Fibroblast of pulmonary artery (primary cell): Measurements from ENCODE around the gene LRRC15.

Source experiments
- DNase-seq: peaks from one replicate; pipeline ENCODE4 v3.0.0-alpha.2; 2010; ENCODE audit warnings: low read depth
- H3K4me3 ChIP-seq: replicated peaks from 2 replicates; pipeline ENCODE4 v1.5.1; 2011; ENCODE audit warnings: low read depth, mild to moderate bottlenecking, control low read depth, low read length, moderate library complexity
- TF ChIP-seq, protein P1 (sequence below): IDR thresholded peaks from 2 replicates; pipeline ENCODE4 v1.5.1; 2011; ENCODE audit warnings: mild to moderate bottlenecking, control low read depth, low read length, inconsistent platforms; ENCODE audit errors: missing control alignments

The LRRC15 gene

GRCh38 chr3:194374935-194375334, 5.4 kb upstream of the LRRC15 start:
- no peak for DNase-seq
- no peak overlapping the region for H3K4me3 ChIP-seq
- TF ChIP-seq, protein P1, sequence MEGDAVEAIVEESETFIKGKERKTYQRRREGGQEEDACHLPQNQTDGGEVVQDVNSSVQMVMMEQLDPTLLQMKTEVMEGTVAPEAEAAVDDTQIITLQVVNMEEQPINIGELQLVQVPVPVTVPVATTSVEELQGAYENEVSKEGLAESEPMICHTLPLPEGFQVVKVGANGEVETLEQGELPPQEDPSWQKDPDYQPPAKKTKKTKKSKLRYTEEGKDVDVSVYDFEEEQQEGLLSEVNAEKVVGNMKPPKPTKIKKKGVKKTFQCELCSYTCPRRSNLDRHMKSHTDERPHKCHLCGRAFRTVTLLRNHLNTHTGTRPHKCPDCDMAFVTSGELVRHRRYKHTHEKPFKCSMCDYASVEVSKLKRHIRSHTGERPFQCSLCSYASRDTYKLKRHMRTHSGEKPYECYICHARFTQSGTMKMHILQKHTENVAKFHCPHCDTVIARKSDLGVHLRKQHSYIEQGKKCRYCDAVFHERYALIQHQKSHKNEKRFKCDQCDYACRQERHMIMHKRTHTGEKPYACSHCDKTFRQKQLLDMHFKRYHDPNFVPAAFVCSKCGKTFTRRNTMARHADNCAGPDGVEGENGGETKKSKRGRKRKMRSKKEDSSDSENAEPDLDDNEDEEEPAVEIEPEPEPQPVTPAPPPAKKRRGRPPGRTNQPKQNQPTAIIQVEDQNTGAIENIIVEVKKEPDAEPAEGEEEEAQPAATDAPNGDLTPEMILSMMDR: no peak

DNA sequence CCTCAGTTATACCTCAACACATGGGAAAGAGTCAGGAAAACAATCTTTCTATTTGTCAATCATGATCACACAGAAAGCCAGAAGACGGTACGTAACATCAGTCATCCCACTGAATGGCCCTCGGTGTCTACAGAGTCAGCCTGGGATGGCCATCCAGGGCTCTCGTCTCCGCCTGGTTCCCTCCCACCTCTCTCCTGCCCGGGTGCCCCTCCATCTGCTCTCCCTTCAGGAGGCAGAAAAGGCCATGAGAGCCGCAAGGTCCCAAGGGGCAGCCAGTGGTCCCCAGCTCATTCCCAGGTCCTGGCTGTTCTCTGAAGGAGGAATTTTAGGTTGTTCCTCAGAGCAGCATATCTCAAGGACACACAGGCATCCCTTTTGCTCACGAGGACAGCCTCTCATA, 4.4 kb upstream of the LRRC15 start:
- no peak for DNase-seq
- no peak overlapping the region for H3K4me3 ChIP-seq
- TF ChIP-seq, protein P1: no peak

GRCh38 chr3:194373028-194373427, 3.5 kb upstream of the LRRC15 start:
- TF ChIP-seq, protein P1: no peak
- H3K4me3 ChIP-seq: no peak overlapping the region
- no peak for DNase-seq

DNA sequence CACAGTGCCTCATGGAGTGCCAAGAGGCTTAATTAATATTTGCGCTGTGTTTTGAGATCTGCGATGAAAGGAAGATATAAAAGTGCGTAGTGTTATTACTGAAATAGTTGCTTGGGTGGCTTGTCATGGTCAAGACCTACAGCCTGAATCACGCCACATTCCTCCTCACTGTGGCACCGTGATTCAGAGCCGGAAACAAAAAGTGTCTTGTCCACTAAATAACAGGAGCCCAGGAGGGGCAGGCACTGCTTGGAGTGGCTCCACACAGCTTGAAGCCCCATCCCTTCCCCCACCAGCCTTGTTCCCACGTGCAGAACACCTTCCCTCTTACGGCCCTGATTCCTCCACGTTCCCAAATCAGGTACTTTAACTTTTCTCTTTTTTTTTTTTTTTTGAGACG, 1.2 kb upstream of the LRRC15 start:
- TF ChIP-seq, protein P1: no peak
- no peak overlapping the region for H3K4me3 ChIP-seq

GRCh38 chr3:194368918-194369317, 625 bp downstream of the LRRC15 start:
- TF ChIP-seq, protein P1: no peak
- no peak for DNase-seq
- no peak overlapping the region for H3K4me3 ChIP-seq

More for the DNA sequence above, 1.2 kb upstream of the LRRC15 start:
- no peak for DNase-seq

- H3K4me3 ChIP-seq: no peak overlapping the region
- TF ChIP-seq, protein P1: no peak
- DNase-seq: no peak
These were observed 1.3 kb downstream of the LRRC15 start for GRCh38 chr3:194367992-194368841.
